AG20443 (cell line): ENCODE measurements around the gene IMPA2.
"Not testable (repeated sequence)": the region's sequence is repeated elsewhere in the genome, so short reads cannot be mapped to it uniquely, and the experiment has no call there.

Source experiments
- DNase-seq: peaks from one replicate; pipeline ENCODE4 v3.0.0; 2012; ENCODE audit warnings: low spot score, mixed read lengths

IMPA2 gene

GRCh38 chr18:11981192-11981542, at the start of gene IMPA2:
TSS of gene IMPA2 (plus strand) at chr18:11981507. CDS start at chr18:11981670, 163 bp downstream.
- peak; percentile 98 for DNase-seq

GRCh38 chr18:11932393-11932792, 48.9 kb upstream of the IMPA2 start:
- no peak for DNase-seq

- DNase-seq: peak; percentile 78
Measured at GRCh38 chr18:11937874-11938478, 43.3 kb upstream of the IMPA2 start.

GRCh38 chr18:11940956-11941355, 40.4 kb upstream of the IMPA2 start:
- DNase-seq: no peak

- DNase-seq: no peak
Measured at GRCh38 chr18:11943551-11943950, 37.8 kb upstream of the IMPA2 start.

- DNase-seq: no peak
Measured at GRCh38 chr18:11944252-11944651, 37.1 kb upstream of the IMPA2 start.

- no peak for DNase-seq
Measured at GRCh38 chr18:11944786-11945185, 36.5 kb upstream of the IMPA2 start.

GRCh38 chr18:11945834-11946659, 35.3 kb upstream of the IMPA2 start:
- DNase-seq: not testable (repeated sequence)

- no peak for DNase-seq
Measured at GRCh38 chr18:11946756-11947155, 34.6 kb upstream of the IMPA2 start.

- DNase-seq: peak; percentile 83
Measured at GRCh38 chr18:11947214-11948191, 33.8 kb upstream of the IMPA2 start.

- DNase-seq: no peak
Measured at GRCh38 chr18:11948852-11949523, 32.3 kb upstream of the IMPA2 start.

GRCh38 chr18:11950824-11951223, 30.5 kb upstream of the IMPA2 start:
- no peak for DNase-seq

- DNase-seq: no peak
Measured at GRCh38 chr18:11951390-11951851, 29.9 kb upstream of the IMPA2 start.

- no peak for DNase-seq
Measured at GRCh38 chr18:11953113-11953512, 28.2 kb upstream of the IMPA2 start.

GRCh38 chr18:11955239-11956029, 25.9 kb upstream of the IMPA2 start:
- peak; percentile 63 for DNase-seq

GRCh38 chr18:11956371-11957308, 24.7 kb upstream of the IMPA2 start:
- DNase-seq: no peak

- no peak for DNase-seq
Measured at GRCh38 chr18:11957636-11958035, 23.7 kb upstream of the IMPA2 start.

- not testable (repeated sequence) for DNase-seq
Measured at GRCh38 chr18:11959651-11960050, 21.7 kb upstream of the IMPA2 start.

GRCh38 chr18:11960743-11961380, 20.4 kb upstream of the IMPA2 start:
- DNase-seq: no peak
